DMS 273 treated with DMSO at 0.1 percent for 48 hours (cell line): Measurements from ENCODE around the gene C1QTNF9.
"Not testable (repeated sequence)": the region's sequence is repeated elsewhere in the genome, so short reads cannot be mapped to it uniquely, and the experiment has no call there.

ENCODE experiments used
- DNase-seq: peaks from one replicate; lab custom pipeline; 2025; lab: John Stamatoyannopoulos, UW

C1QTNF9 gene

GRCh38 chr13:24282256-24282655 is 27.1 kb upstream of the C1QTNF9 start:
- no peak for DNase-seq

GRCh38 chr13:24284889-24285565 is 24.4 kb upstream of the C1QTNF9 start:
- no peak for DNase-seq

- DNase-seq = no peak
These were observed 22.8 kb upstream of the C1QTNF9 start for GRCh38 chr13:24286624-24287023.

GRCh38 chr13:24287748-24288287 is 21.6 kb upstream of the C1QTNF9 start:
- no peak for DNase-seq

GRCh38 chr13:24288870-24289269 is 20.5 kb upstream of the C1QTNF9 start:
- no peak for DNase-seq

- no peak for DNase-seq
These were observed 19.0 kb upstream of the C1QTNF9 start for GRCh38 chr13:24290280-24290932.

- DNase-seq = no peak
These were observed 16.9 kb upstream of the C1QTNF9 start for GRCh38 chr13:24292481-24292880.

- no peak for DNase-seq
These were observed 15.6 kb upstream of the C1QTNF9 start for GRCh38 chr13:24293746-24294145.

GRCh38 chr13:24299488-24300114 is 9.8 kb upstream of the C1QTNF9 start:
- no peak for DNase-seq

- no peak for DNase-seq
These were observed 7.9 kb upstream of the C1QTNF9 start for GRCh38 chr13:24301434-24301833.

- no peak for DNase-seq
These were observed 7.5 kb upstream of the C1QTNF9 start for GRCh38 chr13:24301911-24302310.

GRCh38 chr13:24304620-24305019 is 4.8 kb upstream of the C1QTNF9 start:
- DNase-seq = no peak

- DNase-seq = no peak
These were observed 2.7 kb upstream of the C1QTNF9 start for GRCh38 chr13:24306632-24307031.

- no peak for DNase-seq
These were observed 1.9 kb upstream of the C1QTNF9 start for GRCh38 chr13:24307211-24308067.

GRCh38 chr13:24308068-24308445 is 1.3 kb upstream of the C1QTNF9 start:
- DNase-seq = no peak

GRCh38 chr13:24308488-24309020 is 826 bp upstream of the C1QTNF9 start:
- DNase-seq = no peak

- no peak for DNase-seq
These were observed 4.1 kb downstream of the C1QTNF9 start for GRCh38 chr13:24313439-24313838.

GRCh38 chr13:24317835-24318234 is 8.5 kb downstream of the C1QTNF9 start:
- not testable (repeated sequence) for DNase-seq

- DNase-seq = not testable (repeated sequence)
These were observed 9.5 kb downstream of the C1QTNF9 start for GRCh38 chr13:24318878-24319277.

- not testable (repeated sequence) for DNase-seq
These were observed 10.3 kb downstream of the C1QTNF9 start for GRCh38 chr13:24319641-24320040.

GRCh38 chr13:24321416-24321815 is 12.0 kb downstream of the C1QTNF9 start:
- not testable (repeated sequence) for DNase-seq

- DNase-seq = not testable (repeated sequence)
These were observed 13.1 kb downstream of the C1QTNF9 start for GRCh38 chr13:24322470-24322869.
